ENCODE measurements around the gene GARIN5B.

GARIN5B gene

DNA sequence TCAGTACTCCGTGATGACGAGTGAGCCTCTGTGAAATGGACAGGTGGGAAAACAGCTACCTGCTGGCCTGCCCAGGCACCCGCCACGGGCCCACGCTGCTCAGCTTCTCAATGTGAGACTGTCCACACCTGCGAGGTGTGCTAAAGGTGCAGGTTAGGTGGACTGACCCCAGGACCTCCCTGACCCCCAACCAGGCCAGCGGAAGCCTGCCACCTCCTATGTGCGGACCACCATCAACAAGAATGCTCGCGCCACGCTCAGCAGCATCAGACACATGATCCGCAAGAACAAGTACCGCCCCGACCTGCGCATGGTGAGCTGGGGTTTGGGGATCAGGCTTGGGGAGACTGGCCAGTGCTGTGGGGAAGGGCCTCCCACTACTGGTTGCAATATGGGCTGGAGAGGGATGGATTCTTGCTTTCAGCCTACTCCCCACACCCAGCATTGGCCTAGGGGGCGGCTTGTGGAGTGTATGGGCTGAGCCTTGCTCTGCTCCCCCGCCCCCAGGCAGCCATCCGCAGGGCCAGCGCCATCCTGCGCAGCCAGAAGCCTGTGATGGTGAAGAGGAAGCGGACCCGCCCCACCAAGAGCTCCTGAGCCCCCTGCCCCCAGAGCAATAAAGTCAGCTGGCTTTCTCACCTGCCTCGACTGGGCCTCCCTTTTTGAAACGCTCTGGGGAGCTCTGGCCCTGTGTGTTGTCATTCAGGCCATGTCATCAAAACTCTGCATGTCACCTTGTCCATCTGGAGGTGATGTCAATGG is 24.9 kb upstream of the GARIN5B start:
- DNase-seq = no peak

DNA sequence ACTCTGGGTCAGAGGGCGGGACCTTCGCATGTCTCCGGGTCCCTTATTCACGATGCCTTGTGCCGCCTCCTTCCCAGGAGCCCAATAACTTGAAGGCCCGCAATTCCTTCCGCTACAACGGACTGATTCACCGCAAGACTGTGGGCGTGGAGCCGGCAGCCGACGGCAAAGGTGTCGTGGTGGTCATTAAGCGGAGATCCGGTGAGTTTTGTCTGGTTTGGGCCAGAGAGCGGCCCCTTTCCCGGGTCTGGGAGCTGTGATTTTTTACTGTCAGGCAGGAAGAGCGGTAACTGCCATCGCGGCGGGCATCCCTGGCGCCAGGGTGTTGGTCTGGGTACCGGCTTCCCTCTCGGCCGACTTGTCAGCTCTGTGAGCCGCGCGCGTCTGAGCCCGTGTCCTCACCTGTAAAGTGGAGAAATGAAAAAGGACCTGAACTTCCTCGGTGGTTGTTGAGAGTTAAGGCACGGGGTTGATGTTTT is 23.5 kb upstream of the GARIN5B start:
- no peak for DNase-seq

DNA sequence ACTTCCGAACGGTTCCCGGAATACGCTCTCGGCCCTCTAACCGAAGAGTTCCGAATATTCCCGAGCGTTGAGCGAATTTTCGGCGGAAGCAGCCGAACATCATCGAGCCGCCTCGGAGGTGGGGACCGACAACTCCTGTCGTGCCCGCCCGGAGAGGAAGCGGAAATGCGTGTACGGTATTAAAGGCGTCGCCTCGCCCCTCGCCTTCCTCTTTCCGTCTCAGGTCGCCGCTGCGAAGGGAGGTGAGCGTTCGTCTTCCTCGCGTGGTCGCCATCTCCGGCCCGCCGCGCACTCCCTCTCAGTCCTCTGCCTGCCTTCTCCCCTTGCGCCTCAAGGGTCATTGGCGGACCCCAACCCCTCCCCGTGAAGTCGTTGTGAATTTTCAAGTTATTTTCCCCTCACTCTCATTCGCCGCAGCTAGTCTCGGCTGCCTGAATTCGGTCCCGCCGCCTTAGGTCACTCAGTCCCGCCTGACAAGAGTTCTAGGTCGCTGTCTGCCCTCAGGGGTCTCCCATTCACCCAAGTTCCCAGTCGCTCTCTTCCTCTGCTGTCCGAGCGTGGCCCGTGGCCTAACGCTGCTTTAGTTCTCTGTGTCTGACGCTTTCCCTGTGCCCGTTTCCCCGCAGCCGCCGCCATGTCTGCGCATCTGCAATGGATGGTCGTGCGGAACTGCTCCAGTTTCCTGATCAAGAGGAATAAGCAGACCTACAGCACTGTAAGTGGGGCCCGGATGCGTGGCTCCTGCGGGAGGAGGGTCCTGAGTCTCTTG is 22.8 kb upstream of the GARIN5B start, which contains the start of gene RPL28:
Gene RPL28, plus strand, starts transcription at position 209 of the 769 bp plus-strand sequence. Its CDS starts 426 bp downstream, at position 635.
- DNase-seq = peak; percentile 81

DNA sequence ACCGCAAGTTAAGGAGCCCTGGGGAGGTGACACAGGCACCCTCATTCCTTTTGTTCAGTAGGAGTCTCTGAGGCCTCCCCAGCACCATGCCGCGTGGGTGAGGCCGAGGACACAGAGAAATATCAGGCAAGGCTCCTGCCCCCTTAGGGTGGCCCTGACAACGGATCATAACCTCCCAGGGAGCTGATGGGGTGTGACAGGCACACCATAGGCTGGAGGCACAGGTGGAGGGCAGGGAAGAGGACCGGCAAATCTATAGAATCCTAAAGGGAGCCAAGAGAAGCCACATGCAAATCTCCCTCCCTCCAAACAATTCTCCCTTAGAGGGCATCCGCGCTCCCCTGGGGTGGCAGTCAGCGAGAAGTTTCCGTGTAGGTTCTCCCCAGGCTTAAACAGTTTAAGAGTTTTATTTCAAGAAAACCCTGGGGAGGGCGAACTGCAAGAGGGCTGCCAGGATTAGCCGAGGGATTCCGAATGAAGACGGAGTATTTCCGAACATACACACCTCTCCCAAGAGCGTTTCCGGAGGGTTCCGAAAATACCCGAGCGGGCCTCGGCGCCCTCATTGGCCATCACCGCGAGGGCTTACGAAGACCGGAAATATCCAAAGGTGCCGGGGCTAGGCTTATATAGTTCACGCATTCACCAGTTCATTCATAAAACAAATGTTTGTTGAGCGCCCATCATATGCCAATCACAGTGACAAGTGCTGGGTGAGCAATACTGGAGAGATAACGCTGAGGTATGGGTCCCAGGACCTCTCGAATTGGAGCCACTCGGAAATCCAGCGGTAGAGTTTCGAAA is 22.1 kb upstream of the GARIN5B start:
- peak; percentile 85 for DNase-seq

DNA sequence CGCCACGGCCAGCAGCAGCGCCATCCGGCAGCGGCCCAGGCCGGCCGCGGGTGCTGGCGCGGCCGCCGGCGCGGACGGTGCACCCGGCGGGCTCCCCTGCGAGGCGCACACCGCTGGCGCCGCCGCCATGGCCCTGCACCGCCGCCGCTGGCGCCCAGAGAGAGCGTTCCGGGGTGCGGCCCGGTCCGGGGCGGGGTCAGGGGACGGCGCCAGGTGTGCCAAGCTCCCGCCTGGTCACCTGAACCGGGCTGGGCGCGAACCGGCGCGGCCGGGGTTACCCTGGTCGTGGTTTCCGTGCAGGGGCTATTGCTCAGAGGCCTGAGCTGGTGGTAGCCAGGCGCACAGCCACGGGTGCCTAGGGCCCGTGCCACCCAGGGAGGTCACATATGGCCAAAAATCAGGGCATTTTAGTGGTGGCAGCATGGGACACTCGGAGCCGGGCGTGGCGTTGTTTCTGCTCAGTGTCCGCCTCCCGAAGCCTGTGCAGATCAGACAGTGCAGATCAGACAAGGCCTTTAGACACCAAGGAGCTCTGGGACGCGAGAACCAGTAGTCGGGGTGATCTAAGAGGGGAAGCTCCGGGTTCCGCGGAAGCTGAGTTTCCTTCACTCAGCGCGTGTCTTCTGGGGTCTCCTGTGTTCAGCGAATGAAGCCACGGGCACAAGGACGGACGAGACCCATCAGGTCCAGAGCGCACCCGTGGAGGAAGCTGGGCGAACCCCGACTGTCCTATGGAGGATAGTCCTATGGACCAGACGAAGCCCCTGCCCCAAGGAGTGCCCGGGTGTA is 21.3 kb upstream of the GARIN5B start, which contains the start of gene TMEM238:
Gene TMEM238, minus strand, starts transcription at position 162 of the 789 bp plus-strand sequence. Its CDS starts 33 bp downstream, at position 129.
- DNase-seq = peak; percentile 34

DNA sequence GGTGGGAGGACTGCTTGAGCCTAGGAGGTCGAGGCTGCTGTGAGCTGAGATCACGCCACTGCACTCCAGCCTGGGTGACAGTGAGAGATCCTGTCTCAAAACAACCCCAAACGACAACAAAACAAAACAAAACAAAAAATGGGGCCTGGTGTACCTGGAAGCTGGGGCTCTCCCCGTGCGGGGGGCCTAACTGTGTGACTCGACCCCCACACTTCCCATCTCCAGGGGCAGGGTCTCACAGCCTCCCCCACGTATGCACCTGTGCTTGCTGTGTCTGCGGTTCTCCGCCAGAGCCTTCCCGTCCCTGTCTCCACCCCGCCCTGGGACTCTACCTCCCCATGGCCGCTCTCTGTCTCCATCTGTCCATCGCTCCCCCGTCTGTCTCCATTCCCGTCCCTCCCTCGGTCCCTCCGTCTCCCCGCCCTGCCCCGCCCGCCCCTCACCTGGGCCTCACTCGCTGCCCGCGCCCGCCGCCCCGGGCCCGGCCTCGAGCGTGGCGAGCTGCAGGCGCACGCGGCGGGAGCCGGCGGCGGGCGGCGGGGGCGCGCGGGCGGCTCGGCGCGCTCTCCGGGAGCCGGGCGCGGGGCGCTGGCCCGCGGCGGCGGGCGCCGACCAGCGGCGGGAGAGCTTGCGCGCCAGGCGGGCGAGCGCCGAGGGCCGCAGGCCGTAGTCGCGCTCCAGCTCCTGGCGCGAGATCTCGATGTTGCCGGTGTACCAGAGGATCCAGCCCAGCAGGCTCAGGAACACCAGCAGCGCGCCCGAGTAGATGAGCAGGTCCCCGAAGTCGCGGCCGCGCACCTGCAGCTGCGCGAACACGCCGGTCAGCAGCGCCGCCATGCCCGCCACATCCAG is 20.4 kb upstream of the GARIN5B start:
- no peak for DNase-seq

DNA sequence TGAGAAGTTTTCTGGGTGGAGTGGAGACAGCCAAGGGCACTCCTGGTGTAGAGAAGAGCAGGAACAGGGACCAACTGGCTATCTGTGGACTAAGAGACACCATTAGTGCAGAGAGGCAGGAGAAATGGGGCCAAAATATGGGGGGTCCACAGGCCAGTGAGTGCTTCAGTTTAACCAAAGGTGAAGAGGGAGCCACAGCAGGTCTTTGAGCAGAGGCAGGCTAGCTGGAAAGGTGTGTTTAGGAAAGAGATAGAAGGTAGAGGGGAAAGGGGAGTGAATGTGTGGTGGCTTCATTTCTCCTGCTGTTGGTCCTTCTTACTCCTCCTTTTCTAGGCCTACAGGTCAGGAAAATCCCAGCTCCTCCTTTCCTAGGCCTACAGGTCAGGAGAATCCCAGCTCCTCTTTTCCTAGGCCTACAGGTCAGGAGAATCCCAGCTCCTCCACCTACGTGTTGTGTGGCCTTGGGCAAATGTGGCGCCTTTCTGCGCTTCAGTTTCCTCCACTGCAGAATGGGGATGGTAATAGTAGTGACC is 19.5 kb upstream of the GARIN5B start:
- DNase-seq = no peak

DNA sequence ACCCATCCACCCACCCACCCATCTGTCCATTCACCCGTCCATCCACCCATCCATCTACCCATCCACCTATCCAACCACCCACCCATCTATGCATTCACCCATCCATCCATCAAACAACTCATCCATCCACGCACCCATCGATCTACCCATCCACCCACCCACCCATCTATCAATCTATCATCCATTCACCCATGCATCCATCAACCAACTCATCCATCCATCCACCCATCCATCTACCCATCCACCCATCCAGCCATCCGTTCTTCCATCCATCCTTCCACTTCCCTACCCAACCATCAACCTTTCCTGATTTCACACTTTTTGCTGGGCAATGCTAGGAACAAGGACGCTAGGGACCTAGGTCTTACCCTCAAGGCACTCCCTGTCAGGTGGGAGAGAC is 19.0 kb upstream of the GARIN5B start:
- no peak for DNase-seq

DNA sequence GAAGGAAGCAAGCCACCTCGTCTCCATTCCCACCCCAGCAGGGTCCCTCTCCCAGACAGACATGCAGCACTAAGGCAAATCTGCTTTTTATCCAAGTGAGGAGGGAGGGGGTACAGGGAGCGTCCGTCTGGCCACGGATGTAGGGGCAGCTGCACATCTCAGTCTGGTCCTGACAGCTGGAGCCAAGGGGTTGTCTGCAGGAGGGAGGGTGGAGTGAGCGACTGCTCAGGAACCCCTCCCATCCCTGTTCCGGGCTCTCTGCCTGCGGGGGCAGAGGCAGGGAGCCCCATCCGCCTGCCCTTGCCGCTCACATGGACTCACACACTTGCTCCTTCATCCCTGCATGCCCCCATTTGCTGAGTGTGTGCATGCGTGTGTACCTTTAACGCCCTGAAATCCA is 16.1 kb upstream of the GARIN5B start:
- no peak for DNase-seq

DNA sequence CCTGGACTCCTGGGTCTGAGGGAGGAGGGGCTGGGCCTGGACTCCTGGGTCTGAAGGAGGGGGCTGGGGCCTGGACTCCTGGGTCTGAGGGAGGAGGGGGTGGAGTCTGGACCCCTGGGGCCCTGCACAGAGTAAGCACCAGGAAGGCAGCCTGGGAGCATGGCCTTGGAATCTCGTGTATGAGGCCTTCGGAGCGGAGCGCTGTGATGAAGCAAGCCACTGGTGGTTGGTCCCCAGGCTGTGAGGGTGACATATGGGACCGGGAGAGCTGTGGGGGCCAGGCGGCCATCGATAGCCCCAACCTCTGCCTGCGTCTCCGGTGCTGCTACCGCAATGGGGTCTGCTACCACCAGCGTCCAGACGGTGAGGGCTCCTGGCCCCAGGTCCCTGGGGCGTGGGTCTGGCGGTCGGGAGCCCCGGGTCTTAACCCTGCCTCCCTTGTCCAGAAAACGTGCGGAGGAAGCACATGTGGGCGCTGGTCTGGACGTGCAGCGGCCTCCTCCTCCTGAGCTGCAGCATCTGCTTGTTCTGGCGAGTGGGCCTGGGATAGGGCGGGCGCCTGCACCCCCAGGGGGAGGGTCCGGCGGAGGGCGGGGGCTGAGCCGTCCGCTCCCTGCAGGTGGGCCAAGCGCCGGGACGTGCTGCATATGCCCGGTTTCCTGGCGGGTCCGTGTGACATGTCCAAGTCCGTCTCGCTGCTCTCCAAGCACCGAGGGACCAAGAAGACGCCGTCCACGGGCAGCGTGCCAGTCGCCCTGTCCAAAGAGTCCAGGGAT is 14.5 kb upstream of the GARIN5B start:
- DNase-seq = no peak

DNA sequence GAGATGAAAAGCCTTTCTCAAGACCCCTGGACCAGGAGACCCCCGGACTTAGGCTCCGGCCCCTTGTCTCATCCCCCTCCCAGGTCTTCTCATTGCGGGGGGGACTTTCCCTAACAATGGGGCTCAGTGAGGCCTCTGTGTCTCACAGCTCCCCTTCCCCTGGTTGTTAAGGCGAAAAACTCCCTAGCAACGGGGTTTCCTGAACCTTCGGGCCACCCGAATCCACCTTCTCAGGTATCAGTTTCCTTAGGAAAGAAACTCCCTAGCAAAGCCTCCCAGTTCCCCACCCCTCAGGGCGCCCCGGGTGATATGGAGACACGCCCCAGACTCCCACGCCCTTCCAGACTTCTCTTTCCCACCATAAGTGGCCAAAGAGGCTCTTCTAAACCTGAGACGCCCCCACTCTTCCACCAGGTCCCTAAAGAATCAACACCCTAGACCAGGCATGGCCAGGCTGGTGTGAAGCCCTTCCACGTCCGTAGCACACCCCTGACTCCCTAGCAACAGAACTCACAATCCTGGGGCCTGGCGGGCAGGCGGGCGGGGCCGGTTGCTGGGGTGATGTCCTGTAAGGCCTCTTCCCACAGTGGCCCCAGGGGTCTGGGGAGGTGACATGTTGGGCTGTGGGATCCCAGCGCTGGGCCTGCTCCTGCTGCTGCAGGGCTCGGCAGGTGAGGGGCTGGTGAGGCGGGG is 13.3 kb upstream of the GARIN5B start, which contains the start of gene TMEM190:
Gene TMEM190, plus strand, starts transcription at position 586 of the 693 bp plus-strand sequence. Its CDS starts 28 bp downstream, at position 614.
- DNase-seq = no peak

DNA sequence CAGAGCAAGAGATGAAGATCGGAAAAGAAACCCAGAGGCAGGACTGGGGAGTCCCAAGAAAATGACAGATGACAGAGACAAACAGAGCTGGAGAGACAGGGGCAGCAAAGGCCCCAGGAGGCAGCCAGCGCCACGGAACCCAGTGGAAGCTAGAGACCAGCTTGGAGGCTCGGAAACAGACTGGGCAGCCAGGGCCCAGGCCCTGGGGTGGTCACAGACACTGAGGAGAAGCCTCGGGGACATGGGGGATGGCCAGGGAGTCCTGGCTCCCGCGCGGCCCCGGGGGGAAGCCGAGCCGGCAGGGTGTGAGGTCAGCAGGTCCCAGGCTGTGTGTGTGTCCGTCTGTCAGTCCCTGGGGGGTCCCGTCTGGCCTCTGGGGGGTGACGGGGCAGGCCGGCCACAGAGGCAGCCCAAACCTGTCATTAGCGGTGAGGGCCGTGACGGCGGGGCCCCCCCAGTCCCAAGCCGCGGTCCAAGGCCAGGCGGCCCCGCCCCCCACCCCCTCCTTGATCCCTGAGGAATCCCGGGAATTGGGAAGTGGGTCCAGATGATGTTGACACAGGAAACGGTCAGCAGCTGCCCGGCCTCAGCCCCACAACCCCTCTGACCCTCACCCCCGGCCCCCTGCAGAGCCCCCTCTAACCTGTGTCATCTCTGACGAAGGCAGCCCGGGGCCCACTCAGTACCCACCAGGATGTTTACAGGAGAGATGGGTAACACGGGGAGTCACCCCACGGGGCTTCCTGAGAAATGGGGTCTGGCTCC is 11.1 kb upstream of the GARIN5B start:
- no peak for DNase-seq

DNA sequence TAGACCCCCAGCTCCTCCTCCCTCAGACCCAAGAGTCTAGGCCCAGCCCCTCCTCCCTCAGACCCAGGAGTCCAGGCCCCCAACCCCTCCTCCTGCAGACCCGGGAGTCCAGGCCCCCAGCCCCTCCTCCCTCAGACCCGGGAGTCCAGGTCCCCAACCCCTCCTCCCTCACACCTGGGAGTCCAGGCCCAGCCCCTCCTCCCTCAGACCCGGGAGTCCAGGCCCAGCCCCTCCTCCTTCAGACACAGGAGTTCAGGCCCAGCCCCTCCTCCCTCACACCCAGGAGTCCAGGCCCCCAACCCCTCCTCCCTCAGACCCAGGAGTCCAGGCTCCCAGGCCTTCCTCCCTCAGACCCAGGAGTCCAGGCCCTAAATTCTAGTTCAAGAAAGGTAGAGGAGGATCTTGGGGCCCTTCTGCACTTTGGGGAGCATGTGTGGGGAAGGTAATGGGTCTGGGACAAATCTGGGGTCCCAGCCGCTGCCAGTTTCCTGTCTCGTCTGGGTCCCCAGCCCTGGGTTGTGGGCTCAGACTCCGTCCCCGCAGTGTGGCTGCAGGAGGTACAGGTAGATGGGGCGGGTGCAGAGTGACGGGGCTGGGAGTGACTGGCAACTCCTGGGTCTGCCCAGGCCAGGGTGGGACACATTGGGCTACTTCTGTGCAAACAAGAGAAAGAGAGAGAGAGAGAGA is 10.4 kb upstream of the GARIN5B start:
- no peak for DNase-seq

DNA sequence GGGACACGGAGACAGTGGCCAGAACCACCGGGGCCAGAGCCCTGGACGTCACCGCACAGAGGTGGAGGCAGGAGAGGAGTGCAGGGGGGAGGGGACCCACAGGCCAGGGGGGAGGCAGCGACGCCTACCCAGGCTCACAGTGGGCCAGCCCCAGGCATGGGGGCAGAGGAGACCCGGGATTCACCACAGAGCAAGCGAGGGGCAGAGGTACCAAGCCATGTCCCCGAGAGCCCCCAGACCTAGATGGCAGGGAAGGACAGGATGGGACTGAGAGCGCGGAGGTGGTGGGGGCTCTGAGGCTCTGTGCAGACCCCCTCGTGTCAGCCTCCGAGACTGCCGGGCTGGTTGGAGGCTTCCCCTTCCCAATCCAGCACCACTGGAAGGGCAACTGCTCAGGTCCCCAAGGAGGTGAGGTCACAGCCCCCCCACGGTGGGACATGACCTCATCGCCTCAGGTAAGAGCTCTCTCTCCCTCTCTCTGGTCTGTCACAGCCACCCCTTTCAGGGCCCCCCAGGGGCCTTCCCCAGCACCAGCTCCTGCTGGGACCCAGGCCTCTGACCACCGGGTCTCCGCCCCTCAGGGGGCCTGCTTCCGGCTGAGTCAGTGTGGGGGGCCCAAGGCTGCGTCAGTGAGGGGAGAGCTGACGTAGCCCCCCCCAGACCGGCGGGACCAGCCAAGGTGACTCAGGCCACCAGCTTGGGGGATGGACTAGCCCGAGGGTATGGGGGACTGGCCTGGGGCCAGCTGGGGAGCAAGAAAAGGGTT is 9.4 kb upstream of the GARIN5B start:
- no peak for DNase-seq

DNA sequence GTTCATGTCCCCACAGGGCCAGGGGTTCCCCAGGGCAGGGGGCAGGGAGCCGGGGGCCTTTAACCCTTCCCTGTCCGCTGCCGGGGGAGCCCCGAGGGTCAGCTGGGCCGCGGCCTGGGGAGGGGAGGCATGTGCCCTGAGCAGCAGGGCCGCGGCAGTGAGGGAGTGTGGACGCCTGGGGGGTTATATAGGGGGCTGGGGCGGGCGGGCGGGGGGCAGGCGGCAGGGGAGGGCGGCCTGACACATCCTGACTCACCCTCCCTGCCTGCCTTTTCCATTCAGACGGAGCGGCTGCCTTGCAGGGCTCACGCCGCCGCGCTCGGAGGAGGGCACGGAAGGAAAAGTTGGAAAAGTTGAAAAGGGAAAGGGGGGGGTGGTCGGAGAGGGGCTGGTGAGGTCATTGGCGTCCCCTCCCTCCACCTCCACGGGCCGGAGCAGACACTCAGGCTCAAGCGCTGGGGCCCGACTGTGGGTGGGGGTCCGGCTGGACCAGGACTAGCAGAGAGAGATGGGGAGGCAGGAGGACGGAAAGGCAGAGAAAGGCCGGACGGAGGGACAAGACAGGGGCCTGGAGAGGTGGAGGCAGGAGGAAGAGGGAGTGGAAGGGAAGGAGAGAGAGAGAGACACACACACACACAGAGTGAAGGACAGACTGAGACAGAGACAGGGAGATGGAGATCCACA is 7.4 kb upstream of the GARIN5B start, which contains the start of gene IL11:
Gene IL11, minus strand, starts transcription at position 159 of the 684 bp plus-strand sequence. Its CDS starts 153 bp downstream, at position 6.
- DNase-seq = no peak

DNA sequence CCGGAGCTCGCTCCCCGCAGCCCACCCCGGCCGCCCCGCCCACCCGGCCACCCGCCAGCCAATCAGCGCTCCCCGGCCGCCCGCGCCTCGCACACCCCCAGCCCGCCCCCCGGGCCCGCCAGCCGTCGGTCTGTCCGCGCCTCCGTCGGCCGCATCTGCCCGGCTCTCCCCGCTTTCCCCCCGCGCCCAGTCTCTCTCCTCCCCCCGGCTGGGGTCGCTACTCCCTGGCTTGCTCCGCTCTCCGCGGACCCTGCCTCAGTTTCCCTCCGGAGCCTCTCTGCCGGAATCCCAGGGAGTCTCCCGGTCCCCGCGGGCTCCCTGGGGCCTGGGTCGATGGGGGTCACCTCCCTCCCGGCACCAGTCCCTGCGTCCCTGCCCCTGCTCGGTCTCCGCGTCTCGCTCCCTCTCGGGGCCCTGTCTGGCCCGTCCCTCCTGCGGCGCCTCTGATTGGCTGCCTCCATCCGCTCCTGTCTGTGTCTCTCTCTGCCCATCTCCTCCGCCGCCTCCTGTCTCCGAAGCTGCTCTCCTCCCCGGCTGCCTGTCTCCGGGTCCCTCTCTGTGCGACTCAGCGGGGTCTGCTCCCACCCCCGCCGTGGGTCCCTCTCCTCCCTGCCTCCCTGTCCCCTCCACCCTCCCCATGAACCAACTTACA is 6.7 kb upstream of the GARIN5B start:
- no peak for DNase-seq

All from activated gamma-delta T cell (primary cell).